Stomach (tissue), 9 donors: ENCODE data around the gene BTG4. TPM values are rescaled to one million over a fixed set of nuclear protein-coding genes. Genes with fewer than 3 reads are reported as not detected.

Experiments used
- DNase-seq, 2 donors: peaks; one replicate each; pipeline versions ENCODE4 v3.0.0 to v3.0.0-alpha.2; 2013 to 2019
- H3K27ac ChIP-seq, 5 donors: fragments of 200-600 bp in 4 of 5; sonication (generic) in 4 of 5; one replicate each; pipeline ENCODE4 v1.5.1; 2013 to 2019; ENCODE audit warnings: mild to moderate bottlenecking in 1 of 5, moderate library complexity in 1 of 5
- H3K27me3 ChIP-seq, 3 donors: fragments of 200-600 bp; sonication (generic); one replicate each; pipeline ENCODE4 v1.5.1; 2017 to 2019; ENCODE audit warnings: mixed run types in 1 of 3
- H3K36me3 ChIP-seq, 4 donors: fragments of 200-600 bp; sonication (generic); 1 replicate in 3 of 4; 2 replicates in 1 of 4; pipeline ENCODE4 v1.5.1; 2016 to 2019
- H3K4me1 ChIP-seq, 4 donors: fragments of 200-600 bp; sonication (generic); one replicate each; pipeline ENCODE4 v1.5.1; 2016 to 2019
- H3K4me3 ChIP-seq, 4 donors: fragments of 200-600 bp; sonication (generic) in 3 of 4; one replicate each; pipeline ENCODE4 v1.5.1; 2016 to 2019; ENCODE audit warnings: mild to moderate bottlenecking in 1 of 4
- H3K9me3 ChIP-seq, 4 donors: fragments of 200-600 bp; sonication (generic); one replicate each; pipeline ENCODE4 v1.5.1; 2016 to 2019
- CTCF ChIP-seq, 7 experiments: fragments of 450-650 bp in 4 of 7; fragments of 200-600 bp in 3 of 7; sonication (generic) in 3 of 7; IDR thresholded peaks; one replicate each; pipeline ENCODE4 v1.5.1; 2016 to 2019; ENCODE audit warnings: antibody characterized with exemption in 7 of 7, control low read depth in 2 of 7, mild to moderate bottlenecking in 1 of 7
- EP300 ChIP-seq: sonication (generic); formaldehyde crosslinking; IDR thresholded peaks from one replicate; pipeline ENCODE4 v1.6.1; 2017; ENCODE audit warnings: antibody characterized with exemption
- POLR2A ChIP-seq, 4 donors: fragments of 450-650 bp; IDR thresholded peaks; one replicate each; pipeline ENCODE4 v1.6.1; 2016; ENCODE audit warnings: antibody characterized with exemption in 4 of 4, control low read depth in 2 of 4, mild to moderate bottlenecking in 1 of 4, moderate library complexity in 1 of 4
- POLR2AphosphoS5 ChIP-seq, 3 donors: sonication (generic); formaldehyde crosslinking; IDR thresholded peaks; one replicate each; pipeline ENCODE4 v1.6.1; 2016; ENCODE audit warnings: antibody characterized with exemption in 3 of 3
- WGBS, 5 donors: extraction: QIAGEN DNeasy Blood & Tissue Kit in 3 of 5; methylation state at CpG; one replicate each; pipeline versions ENCODE4 v1.1.5 to v1.1.7; 2013 to 2018; 5-methylcytosine and 5-hydroxymethylcytosine counted together
- intact Hi-C: fragments of 100-400 bp; cut with DNase I; formaldehyde crosslinking; loops from one replicate; pipeline ENCODE4 v1.15.1; 2023; ENCODE audit warnings: low total_unique reads
- polyA plus RNA-seq, 3 donors: library from polyadenylated mRNA; stranded (reverse); fragments of 200-250 nt; gene quantifications; one replicate each; pipeline ENCODE4 v1.2.3, GENCODE V29; 2013
- total RNA-seq, 5 donors: library from RNA; depleted of rRNA; stranded (reverse); fragments of >200 nt; gene quantifications; one replicate each; pipeline versions ENCODE4 v1.1.0 to v1.2.3, GENCODE V29; 2014 to 2016
- donor health status: healthy with polysubstance abuse.
- donor health status: Bipolar disorder and iron deficiency.
- donor health status: healthy.

BTG4 gene
- total and polyA plus RNA-seq, 8 donors, result not detected

- no peak overlapping the region for H3K27ac ChIP-seq
- H3K27me3 ChIP-seq, result peaks cover 0 to 4% (median 0%) of the 10 kb centered on the region in 3 donors
- H3K4me1 ChIP-seq, result no peaks in the 10 kb centered on the region
- H3K4me3 ChIP-seq, result no peak overlapping the region
- no peak for DNase-seq
- no peak for TF ChIP-seq POLR2A (IDR thresholded peaks at IDR 0.05)
- no peaks in the 10 kb centered on the region for H3K36me3 ChIP-seq
- 80 to 87% (median 83%) methylated on average over 5 of the region's 5 CpGs for WGBS, 5 donors
- no peaks in the 10 kb centered on the region for H3K9me3 ChIP-seq
- intact Hi-C loops, result no loop called here
Observed at GRCh38 chr11:111532365-111532709, 20.2 kb upstream of the BTG4 start.

GRCh38 chr11:111531687-111532364 is 19.6 kb upstream of the BTG4 start:
- no peaks in the 10 kb centered on the region for H3K4me1 ChIP-seq
- WGBS, 5 donors, result 66 to 72% (median 69%) methylated on average over 9 of the region's 9 CpGs
- no peak overlapping the region for H3K27ac ChIP-seq
- TF ChIP-seq POLR2AphosphoS5 (IDR thresholded peaks at IDR 0.05), result no peak
- no peak for TF ChIP-seq POLR2A (IDR thresholded peaks at IDR 0.05)
- TF ChIP-seq EP300, result no peak
- no peak for TF ChIP-seq CTCF (IDR thresholded peaks at IDR 0.05)
- no peak overlapping the region for H3K4me3 ChIP-seq
- H3K27me3 ChIP-seq, result peaks cover 0 to 4% (median 0%) of the 10 kb centered on the region in 3 donors
- intact Hi-C loops, result no loop called here
- H3K9me3 ChIP-seq, result no peaks in the 10 kb centered on the region
- DNase-seq, result peak in 1 of 2 donors; percentile 24
- no peaks in the 10 kb centered on the region for H3K36me3 ChIP-seq

GRCh38 chr11:111531136-111531535 is 18.9 kb upstream of the BTG4 start:
- no peaks in the 10 kb centered on the region for H3K9me3 ChIP-seq
- intact Hi-C loops, result no loop called here
- H3K4me3 ChIP-seq, result no peak overlapping the region
- H3K27ac ChIP-seq, result no peak overlapping the region
- TF ChIP-seq POLR2AphosphoS5 (IDR thresholded peaks at IDR 0.05) (no peak), POLR2A (IDR thresholded peaks at IDR 0.05) (no peak), CTCF (IDR thresholded peaks at IDR 0.05) (no peak), EP300 (no peak)
- H3K36me3 ChIP-seq, result no peaks in the 10 kb centered on the region
- DNase-seq, result no peak
- peaks cover 0 to 4% (median 0%) of the 10 kb centered on the region in 3 donors for H3K27me3 ChIP-seq
- no peaks in the 10 kb centered on the region for H3K4me1 ChIP-seq

DNA sequence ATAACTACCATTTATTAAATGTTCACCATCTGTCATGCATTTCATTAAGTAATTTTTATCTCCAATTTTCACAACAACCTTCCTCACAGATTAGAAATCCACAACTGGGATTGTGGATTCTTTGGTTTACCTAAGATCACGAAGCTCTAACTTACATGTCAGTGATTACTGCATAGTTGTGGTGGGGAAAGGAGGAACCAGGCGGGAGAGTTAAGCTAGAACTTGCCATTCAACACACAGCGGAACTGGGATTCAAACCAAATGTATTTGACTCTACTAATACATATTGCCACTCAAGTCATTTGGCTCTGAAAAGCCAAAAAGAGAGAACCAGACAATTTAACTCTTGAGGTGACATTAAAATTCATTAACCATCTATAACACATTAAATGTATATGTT is 17.9 kb upstream of the BTG4 start:
- no peaks in the 10 kb centered on the region for H3K36me3 ChIP-seq
- intact Hi-C loops, result no loop called here
- no peaks in the 10 kb centered on the region for H3K4me1 ChIP-seq
- 68 to 80% (median 74%) methylated on average over 3 of the region's 3 CpGs for WGBS, 5 donors
- no peak overlapping the region for H3K27ac ChIP-seq
- TF ChIP-seq CTCF (IDR thresholded peaks at IDR 0.05) (no peak), POLR2AphosphoS5 (IDR thresholded peaks at IDR 0.05) (no peak), POLR2A (IDR thresholded peaks at IDR 0.05) (no peak), EP300 (no peak)
- no peak for DNase-seq
- H3K9me3 ChIP-seq, result no peaks in the 10 kb centered on the region
- no peaks in the 10 kb centered on the region for H3K27me3 ChIP-seq
- no peak overlapping the region for H3K4me3 ChIP-seq

DNA sequence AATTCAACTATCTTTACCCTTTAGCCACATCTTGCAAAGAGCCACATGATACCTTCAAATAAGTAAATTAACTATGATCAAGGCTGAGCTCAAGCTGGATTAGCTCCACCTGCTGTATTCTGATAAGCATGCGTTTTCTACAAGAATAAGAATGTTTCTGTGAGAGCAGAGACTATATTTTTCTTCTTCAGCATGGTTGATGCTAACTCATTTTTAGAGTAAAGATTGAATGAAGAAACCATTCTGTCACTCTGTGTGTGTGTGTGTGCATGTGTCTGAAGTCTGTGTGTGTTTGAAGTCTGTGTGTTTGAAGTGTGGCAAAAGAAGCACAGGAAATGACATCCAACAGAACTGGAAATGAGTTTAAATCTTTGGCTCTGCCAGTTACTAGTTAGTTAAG is 16.4 kb upstream of the BTG4 start:
- Histone ChIP-seq H3K36me3 (no peaks in the 10 kb centered on the region), H3K4me1 (no peaks in the 10 kb centered on the region), H3K4me3 (no peak overlapping the region), H3K9me3 (no peaks in the 10 kb centered on the region), H3K27ac (no peak overlapping the region), H3K27me3 (no peaks in the 10 kb centered on the region)
- TF ChIP-seq POLR2AphosphoS5 (IDR thresholded peaks at IDR 0.05) (no peak), EP300 (no peak), POLR2A (IDR thresholded peaks at IDR 0.05) (no peak), CTCF (IDR thresholded peaks at IDR 0.05) (no peak)
- DNase-seq, result peak in 1 of 2 donors; percentile 45
- intact Hi-C loops, result no loop called here
- WGBS, 5 donors, result 18 to 28% (median 22%) methylated on average over 1 of the region's 1 CpG
